ES-I3 (cell line): ENCODE results near the gene MRPL10.
"Not testable (repeated sequence)": the region's sequence is repeated elsewhere in the genome, so short reads cannot be mapped to it uniquely, and the experiment has no call there.

Source experiments
- H3K36me3 ChIP-seq: 2 replicates; pipeline ENCODE4 v1.6.1; 2013; ENCODE audit warnings: mild to moderate bottlenecking, low read length, control low read depth, moderate library complexity; ENCODE audit not compliant: insufficient read depth
- H3K4me1 ChIP-seq: 2 replicates; pipeline ENCODE4 v1.6.1; 2013; ENCODE audit warnings: mild to moderate bottlenecking, control low read depth, low read length; ENCODE audit not compliant: insufficient read depth
- H3K9ac ChIP-seq: 2 replicates; pipeline ENCODE4 v1.6.1; 2013; ENCODE audit warnings: low read depth, mild to moderate bottlenecking, low read length, moderate library complexity
- H3K9me3 ChIP-seq: 2 replicates; pipeline ENCODE4 v1.6.1; 2013; ENCODE audit warnings: mild to moderate bottlenecking, low read length, moderate library complexity; ENCODE audit not compliant: control insufficient read depth, insufficient read depth

MRPL10 gene

GRCh38 chr17:47785538-47786123 lies 45.7 kb downstream of the MRPL10 start:
- no peaks in the 10 kb centered on the region for H3K9me3 ChIP-seq
- H3K9ac ChIP-seq, result no peak overlapping the region
- H3K36me3 ChIP-seq, result no peaks in the 10 kb centered on the region
- H3K4me1 ChIP-seq, result no peaks in the 10 kb centered on the region

- H3K4me1 ChIP-seq, result no peaks in the 10 kb centered on the region
- no peak overlapping the region for H3K9ac ChIP-seq
- H3K36me3 ChIP-seq, result no peaks in the 10 kb centered on the region
- no peaks in the 10 kb centered on the region for H3K9me3 ChIP-seq
Measured at GRCh38 chr17:47781397-47781796, 49.9 kb downstream of the MRPL10 start.

GRCh38 chr17:47778184-47778635 lies 53.1 kb downstream of the MRPL10 start:
- H3K9ac ChIP-seq, result no peak overlapping the region
- H3K36me3 ChIP-seq, result no peaks in the 10 kb centered on the region
- H3K4me1 ChIP-seq, result no peaks in the 10 kb centered on the region
- no peaks in the 10 kb centered on the region for H3K9me3 ChIP-seq

GRCh38 chr17:47776330-47777197 lies 54.8 kb downstream of the MRPL10 start:
- Histone ChIP-seq H3K9ac (no peak overlapping the region), H3K9me3 (no peaks in the 10 kb centered on the region), H3K4me1 (no peaks in the 10 kb centered on the region), H3K36me3 (no peaks in the 10 kb centered on the region)

DNA sequence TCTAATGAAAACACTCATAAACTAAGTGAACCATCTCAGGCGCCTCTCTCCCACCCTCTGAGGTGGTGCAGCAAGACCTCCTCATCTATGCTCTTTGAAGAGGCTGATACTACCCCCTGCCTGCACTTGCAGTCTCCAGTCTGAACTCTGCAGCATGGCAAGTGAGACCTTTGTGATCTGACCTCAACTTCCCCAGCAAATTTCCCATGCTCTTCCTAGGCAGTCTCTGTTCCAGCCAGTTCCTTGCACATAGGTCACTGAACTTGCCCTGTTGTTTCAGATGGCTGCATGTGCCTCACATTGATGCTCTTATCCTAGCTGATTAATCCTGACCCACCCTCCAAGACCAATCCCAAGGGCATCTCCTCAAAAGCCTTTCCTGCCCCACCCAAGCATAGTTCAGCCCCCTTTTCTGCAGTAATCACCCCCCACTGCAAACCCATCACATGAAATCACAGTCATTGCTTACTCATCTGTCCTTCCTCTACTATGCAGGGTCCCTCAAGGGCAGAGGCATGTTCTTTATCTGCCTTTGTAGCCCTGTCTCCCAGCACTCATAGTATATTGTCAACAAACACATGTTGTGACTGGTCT lies 56.3 kb downstream of the MRPL10 start:
- Histone ChIP-seq H3K36me3 (no peaks in the 10 kb centered on the region), H3K4me1 (no peaks in the 10 kb centered on the region), H3K9me3 (no peaks in the 10 kb centered on the region), H3K9ac (no peak overlapping the region)

- Histone ChIP-seq H3K9ac (no peak overlapping the region), H3K36me3 (no peaks in the 10 kb centered on the region), H3K4me1 (no peaks in the 10 kb centered on the region), H3K9me3 (no peaks in the 10 kb centered on the region)
Measured at GRCh38 chr17:47774331-47774730, 57.0 kb downstream of the MRPL10 start.

GRCh38 chr17:47773649-47774048 lies 57.7 kb downstream of the MRPL10 start:
- H3K9ac ChIP-seq, H3K36me3 ChIP-seq, H3K4me1 ChIP-seq, H3K9me3 ChIP-seq: not testable (repeated sequence)
